A673 (cell line): ENCODE results near the gene CEACAM21. TPM values are rescaled to one million over a fixed set of nuclear protein-coding genes. Genes with fewer than 3 reads are reported as not detected.

Experiments used
- BruUV-seq: library from RNA; stranded (reverse); fragments of 400-500 nt; replicated peaks from 2 replicates; lab custom pipeline; 2021; lab: Mats Ljungman, UMichigan
- CTCF ChIA-PET: fragments of 300-600 bp; sonication (Branson Sonifier 250); formaldehyde crosslinking; loops from one replicate; lab custom pipeline; 2022; ENCODE audit warnings: antibody characterized with exemption; lab: Charles Lee
- POLR2A ChIA-PET: fragments of 300-600 bp; sonication (Branson Sonifier 250); formaldehyde crosslinking; loops from one replicate; lab custom pipeline; 2022; ENCODE audit warnings: antibody characterized with exemption; ENCODE audit not compliant: low non-redundant PET; lab: Charles Lee
- DNase-seq: peaks from one replicate; pipeline ENCODE4 v3.0.0-alpha.2; 2015; ENCODE audit warnings: low spot score
- H3K27ac ChIP-seq: fragments of 200-600 bp; sonication (generic); 2 replicates; pipeline ENCODE4 v1.5.1; 2016; ENCODE audit warnings: mixed run types, low read depth, mild to moderate bottlenecking, mixed read lengths, antibody characterized with exemption, low read length; ENCODE audit not compliant: poor library complexity, severe bottlenecking
- H3K27me3 ChIP-seq: fragments of 200-600 bp; sonication (generic); replicated peaks from 2 replicates; pipeline ENCODE4 v1.6.1; 2017; ENCODE audit warnings: mixed run types, low read depth, mild to moderate bottlenecking, mixed read lengths, antibody characterized with exemption, low read length; ENCODE audit not compliant: insufficient read depth, poor library complexity
- H3K36me3 ChIP-seq: fragments of 200-600 bp; sonication (generic); 2 replicates; pipeline ENCODE4 v1.6.1; 2016; ENCODE audit warnings: mixed run types, mild to moderate bottlenecking, mixed read lengths, antibody characterized with exemption, low read length; ENCODE audit not compliant: insufficient read depth, poor library complexity, severe bottlenecking
- H3K4me1 ChIP-seq: fragments of 200-600 bp; sonication (generic); 2 replicates; pipeline ENCODE4 v1.6.1; 2017; ENCODE audit warnings: mixed run types, mild to moderate bottlenecking, mixed read lengths, antibody characterized with exemption, low read length; ENCODE audit not compliant: insufficient read depth, poor library complexity, severe bottlenecking
- H3K4me3 ChIP-seq: fragments of 200-600 bp; sonication (generic); 2 replicates; pipeline ENCODE4 v1.5.1; 2016; ENCODE audit warnings: low read depth, mixed run types, mild to moderate bottlenecking, mixed read lengths, low read length; ENCODE audit not compliant: poor library complexity, severe bottlenecking
- H3K9me3 ChIP-seq: fragments of 200-600 bp; sonication (generic); 2 replicates; pipeline ENCODE4 v1.6.1; 2016; ENCODE audit warnings: mixed run types, low read depth, mild to moderate bottlenecking, mixed read lengths, antibody characterized with exemption, low read length; ENCODE audit not compliant: poor library complexity, severe bottlenecking
- EZH2 ChIP-seq: fragments of 200-600 bp; sonication (generic); IDR thresholded peaks from 2 replicates; pipeline ENCODE4 v1.6.1; 2017; ENCODE audit warnings: borderline replicate concordance, low read depth, mild to moderate bottlenecking, mixed read lengths, antibody characterized with exemption, low read length; ENCODE audit not compliant: poor library complexity, severe bottlenecking
- intact Hi-C: fragments of 100-400 bp; cut with micrococcal nuclease; formaldehyde crosslinking; loops from one replicate; pipeline ENCODE4 v1.10.0; 2022; ENCODE audit not compliant: unreplicated experiment
- total RNA-seq: library from RNA; stranded (reverse); gene quantifications from 2 replicates; pipeline ENCODE4 v1.2.3, GENCODE V29; 2021
- TF ChIP-seq, protein P1 (sequence below): fragments of 300-800, 200-600 bp; sonication (generic); conservative IDR thresholded peaks from 2 replicates; pipeline ENCODE4 v1.5.1; 2017; ENCODE audit warnings: low read depth, mild to moderate bottlenecking, antibody characterized with exemption, low read length, moderate library complexity, mixed read lengths

CEACAM21 gene
- total RNA-seq, 1 experiment from 2014 or later = 4.3 TPM

DNA sequence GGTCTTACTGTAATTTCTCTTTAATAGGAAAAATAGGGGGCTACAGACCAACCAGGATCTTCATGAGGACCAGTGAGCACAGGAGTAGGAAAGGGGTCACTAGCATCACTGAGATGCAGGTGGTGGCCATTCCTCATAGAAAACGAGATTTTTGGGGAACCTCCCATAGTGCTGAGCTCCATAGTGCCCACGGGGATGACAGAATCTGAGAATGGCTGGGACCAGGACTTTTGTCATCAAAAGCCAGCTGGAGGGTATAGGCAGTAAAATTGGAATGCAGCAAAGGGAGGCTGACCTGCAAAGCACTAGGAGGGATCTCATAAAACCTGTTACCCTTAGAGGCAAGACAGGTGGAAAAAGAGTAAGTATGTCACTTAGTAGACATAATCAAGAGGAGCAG, 28.4 kb upstream of the CEACAM21 start:
- POLR2A ChIA-PET = no interaction called here
- no peak overlapping the region for H3K27ac ChIP-seq
- intact Hi-C loops = no loop called here
- no peaks in the 10 kb centered on the region for H3K27me3 ChIP-seq
- BruUV-seq = no TSS peak
- CTCF ChIA-PET = no interaction called here
- H3K9me3 ChIP-seq = no peaks in the 10 kb centered on the region
- no peak for TF ChIP-seq EZH2
- TF ChIP-seq, protein P1, sequence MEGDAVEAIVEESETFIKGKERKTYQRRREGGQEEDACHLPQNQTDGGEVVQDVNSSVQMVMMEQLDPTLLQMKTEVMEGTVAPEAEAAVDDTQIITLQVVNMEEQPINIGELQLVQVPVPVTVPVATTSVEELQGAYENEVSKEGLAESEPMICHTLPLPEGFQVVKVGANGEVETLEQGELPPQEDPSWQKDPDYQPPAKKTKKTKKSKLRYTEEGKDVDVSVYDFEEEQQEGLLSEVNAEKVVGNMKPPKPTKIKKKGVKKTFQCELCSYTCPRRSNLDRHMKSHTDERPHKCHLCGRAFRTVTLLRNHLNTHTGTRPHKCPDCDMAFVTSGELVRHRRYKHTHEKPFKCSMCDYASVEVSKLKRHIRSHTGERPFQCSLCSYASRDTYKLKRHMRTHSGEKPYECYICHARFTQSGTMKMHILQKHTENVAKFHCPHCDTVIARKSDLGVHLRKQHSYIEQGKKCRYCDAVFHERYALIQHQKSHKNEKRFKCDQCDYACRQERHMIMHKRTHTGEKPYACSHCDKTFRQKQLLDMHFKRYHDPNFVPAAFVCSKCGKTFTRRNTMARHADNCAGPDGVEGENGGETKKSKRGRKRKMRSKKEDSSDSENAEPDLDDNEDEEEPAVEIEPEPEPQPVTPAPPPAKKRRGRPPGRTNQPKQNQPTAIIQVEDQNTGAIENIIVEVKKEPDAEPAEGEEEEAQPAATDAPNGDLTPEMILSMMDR = no peak
- H3K36me3 ChIP-seq = no peaks in the 10 kb centered on the region
- H3K4me1 ChIP-seq = peaks cover 23% of the 10 kb centered on the region
- H3K4me3 ChIP-seq = no peak overlapping the region
- DNase-seq = no peak

DNA sequence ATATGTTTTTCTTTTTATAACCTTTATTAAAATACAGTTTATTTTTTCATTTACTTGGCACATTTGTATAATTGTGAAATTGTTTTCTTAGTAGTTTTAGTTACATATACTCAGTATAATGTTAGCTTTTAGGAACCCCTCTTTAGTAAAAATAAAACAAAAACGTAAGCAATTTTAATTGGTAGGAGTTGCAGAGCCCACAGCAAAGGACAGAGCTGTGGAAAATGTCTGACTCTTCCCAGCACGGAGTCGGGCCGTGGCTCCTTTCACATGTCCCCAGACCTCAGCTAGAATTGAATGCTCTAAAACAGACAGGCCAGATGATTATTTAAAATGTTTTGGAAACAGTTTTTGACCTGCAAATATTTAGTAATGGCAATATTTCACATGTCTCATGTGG, 27.9 kb upstream of the CEACAM21 start:
- DNase-seq = no peak
- Histone ChIP-seq H3K27ac (peak overlapping the region; percentile 56), H3K4me1 (peaks cover 23% of the 10 kb centered on the region), H3K36me3 (no peaks in the 10 kb centered on the region), H3K27me3 (no peaks in the 10 kb centered on the region), H3K9me3 (no peaks in the 10 kb centered on the region), H3K4me3 (no peak overlapping the region)
- POLR2A ChIA-PET = no interaction called here
- CTCF ChIA-PET = interaction anchor here (1.8 kb wide), 1 partner anchor 15 kb away, joined by 6 read pairs; no protein-coding TSS in a partner anchor
- TF ChIP-seq, protein P1 = no peak
- no peak for TF ChIP-seq EZH2
- no TSS peak for BruUV-seq
- intact Hi-C loops = no loop called here

DNA sequence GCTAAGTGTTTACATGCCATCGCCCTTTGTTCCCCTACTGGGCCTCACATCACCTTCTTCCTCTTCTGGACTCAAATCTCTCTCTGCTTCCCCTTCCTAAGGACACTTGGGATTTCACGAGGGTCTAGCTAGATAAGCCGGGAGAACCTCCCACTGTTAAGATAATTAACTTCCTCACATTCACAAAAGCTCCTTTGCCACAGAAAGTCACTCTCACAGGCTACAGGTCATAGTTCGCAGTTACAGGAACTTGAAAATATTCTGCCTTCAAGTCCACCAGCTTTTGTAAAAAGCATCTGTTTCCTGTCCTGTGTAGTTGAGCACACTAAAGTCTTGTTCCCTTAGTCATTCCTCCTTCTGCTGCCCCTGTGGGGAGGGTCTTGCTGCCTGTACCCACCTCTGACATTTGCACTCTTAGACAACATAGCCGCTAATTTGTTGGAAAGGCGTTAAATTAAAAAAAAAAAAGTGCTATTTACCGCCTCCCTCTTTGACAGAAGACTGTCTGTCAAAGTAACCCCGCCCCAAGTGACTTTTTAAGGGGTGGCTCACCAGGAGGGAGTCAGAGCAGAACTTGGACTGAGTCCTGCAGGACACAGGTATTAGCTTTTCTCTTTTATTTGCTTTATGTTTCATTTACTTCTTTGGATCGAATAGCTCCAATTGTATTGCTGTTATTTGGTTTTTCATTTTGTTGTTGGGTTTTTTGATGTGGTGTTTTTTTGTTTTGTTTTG, 26.8 kb upstream of the CEACAM21 start:
- no peaks in the 10 kb centered on the region for H3K36me3 ChIP-seq

More for the DNA sequence above, 26.8 kb upstream of the CEACAM21 start:
- Histone ChIP-seq H3K27ac (peak overlapping the region; percentile 56), H3K9me3 (peaks cover 9% of the 10 kb centered on the region), H3K4me1 (peaks cover 23% of the 10 kb centered on the region), H3K27me3 (no peaks in the 10 kb centered on the region), H3K4me3 (peak overlapping the region; percentile 18)
- intact Hi-C loops = no loop called here
- POLR2A ChIA-PET = interaction anchor here (0.6 to 0.8 kb wide), 2 partner anchors 91 to 1132 kb away, joined by 4 read pairs; no protein-coding TSS in a partner anchor
- CTCF ChIA-PET = interaction anchor here (0.6 to 1.8 kb wide), 2 partner anchors 14 to 139 kb away, joined by 6 to 12 read pairs; no protein-coding TSS in a partner anchor
- no TSS peak for BruUV-seq
- peak; percentile 91 for DNase-seq
- no peak for TF ChIP-seq EZH2
- TF ChIP-seq, protein P1 = no peak
